CD4-positive, alpha-beta T cell treated with Interferon alpha-2 for 1 hour (primary cell): ENCODE measurements around the gene MPPED1.

Source experiments
- DNase-seq, 2 donors: peaks; one replicate each; pipeline ENCODE4 v3.0.0-alpha.2; 2020 to 2022

MPPED1 gene

GRCh38 chr22:43550024-43550620, 138.3 kb downstream of the MPPED1 start:
- DNase-seq = no peak

- no peak for DNase-seq
These were observed 138.9 kb downstream of the MPPED1 start for GRCh38 chr22:43550672-43551071.

GRCh38 chr22:43553451-43554258, 141.8 kb downstream of the MPPED1 start:
- no peak for DNase-seq

GRCh38 chr22:43554259-43554636, 142.4 kb downstream of the MPPED1 start:
- DNase-seq = no peak

GRCh38 chr22:43554694-43555365, 143.0 kb downstream of the MPPED1 start:
- no peak for DNase-seq

- no peak for DNase-seq
These were observed 144.0 kb downstream of the MPPED1 start for GRCh38 chr22:43555561-43556515.
